Keratinocyte (primary cell): ENCODE measurements around the gene TMEM266. TPM values are rescaled to one million over a fixed set of nuclear protein-coding genes. Genes with fewer than 3 reads are reported as not detected.

Source experiments
- DNase-seq: peaks from one replicate; pipeline ENCODE4 v3.0.0-alpha.2; 2011; ENCODE audit warnings: low read depth, missing footprints, low spot score
- FAIRE-seq: peaks from 2 replicates; lab custom pipeline; 2011; peaks lifted over from hg19 to GRCh38; lab: Jason Lieb, UNC
- H2AFZ ChIP-seq: 2 replicates; pipeline ENCODE4 v1.6.0; 2012; ENCODE audit warnings: low read length, control low read depth, inconsistent platforms; ENCODE audit not compliant: control insufficient read depth
- H3K27ac ChIP-seq: 2 replicates; pipeline ENCODE4 v1.5.1; 2011; ENCODE audit warnings: low read length; ENCODE audit not compliant: control insufficient read depth, insufficient read depth
- H3K27me3 ChIP-seq: 3 replicates; pipeline ENCODE4 v1.6.0; 2011; ENCODE audit warnings: low read length; ENCODE audit not compliant: control insufficient read depth, insufficient read depth; ENCODE audit errors: extremely low read depth
- H3K36me3 ChIP-seq, 2 experiments: 2 replicates in 1 of 2; 3 replicates in 1 of 2; pipeline ENCODE4 v1.5.1; 2011; ENCODE audit warnings: low read length in 2 of 2, mild to moderate bottlenecking in 1 of 2; ENCODE audit not compliant: control insufficient read depth in 2 of 2, insufficient read depth in 2 of 2; ENCODE audit errors: extremely low read depth in 1 of 2
- H3K4me1 ChIP-seq: 3 replicates; pipeline ENCODE4 v1.5.1; 2011; ENCODE audit warnings: low read length; ENCODE audit not compliant: control insufficient read depth, insufficient read depth; ENCODE audit errors: extremely low read depth
- H3K4me2 ChIP-seq: 3 replicates; pipeline ENCODE4 v1.6.0; 2011; ENCODE audit warnings: low read depth, low read length; ENCODE audit not compliant: control insufficient read depth, insufficient read depth; ENCODE audit errors: extremely low read depth
- H3K4me3 ChIP-seq, 3 experiments: fragments of 200-600 bp in 1 of 3; sonication (generic) in 1 of 3; 2 replicates in 2 of 3; 3 replicates in 1 of 3; pipeline ENCODE4 v1.5.1; 2011 to 2016; ENCODE audit warnings: low read length in 3 of 3, mild to moderate bottlenecking in 3 of 3, control low read depth in 2 of 3, inconsistent platforms in 1 of 3, low read depth in 1 of 3, mixed read lengths in 1 of 3, mixed run types in 1 of 3, moderate library complexity in 1 of 3; ENCODE audit not compliant: control insufficient read depth in 2 of 3, insufficient read depth in 2 of 3; ENCODE audit errors: extremely low read depth in 1 of 3
- H3K79me2 ChIP-seq: 2 replicates; pipeline ENCODE4 v1.6.0; 2012; ENCODE audit warnings: low read length; ENCODE audit not compliant: control insufficient read depth, insufficient read depth
- H3K9ac ChIP-seq: 3 replicates; pipeline ENCODE4 v1.6.0; 2011; ENCODE audit warnings: low read length; ENCODE audit not compliant: control insufficient read depth, insufficient read depth; ENCODE audit errors: extremely low read depth
- H3K9me1 ChIP-seq: 3 replicates; pipeline ENCODE4 v1.6.0; 2011; ENCODE audit warnings: low read length; ENCODE audit not compliant: control insufficient read depth, insufficient read depth; ENCODE audit errors: extremely low read depth
- H3K9me3 ChIP-seq: 2 replicates; pipeline ENCODE4 v1.5.1; 2012; ENCODE audit warnings: low read depth, low read length; ENCODE audit not compliant: control insufficient read depth
- H4K20me1 ChIP-seq: 3 replicates; pipeline ENCODE4 v1.6.0; 2011; ENCODE audit warnings: low read length; ENCODE audit not compliant: control insufficient read depth, insufficient read depth; ENCODE audit errors: extremely low read depth
- EZH2 ChIP-seq: IDR thresholded peaks from one replicate; pipeline ENCODE4 v1.6.1; 2012; ENCODE audit warnings: inconsistent platforms, mild to moderate bottlenecking, low read length, moderate library complexity
- dilution Hi-C: fragments of 300-500 bp; cut with MboI; formaldehyde crosslinking; loops from one replicate; pipeline ENCODE4 v1.7.0; 2020; ENCODE audit warnings: low sequenced_read_pairs; ENCODE audit not compliant: extremely low pct_ligation_motif_present
- polyA plus RNA-seq, 5 experiments: library from polyadenylated mRNA; depleted of rRNA in 3 of 5; stranded (reverse) in 3 of 5; stranded (forward) in 1 of 5; unstranded in 1 of 5; fragments of >200 nt; gene quantifications; 1 replicate in 1 of 5; 2 replicates in 3 of 5; 3 replicates in 1 of 5; pipeline versions ENCODE4 v1.2.1 to v1.2.3, GENCODE V29; 2011 to 2012; ENCODE audit warnings: missing spikeins in 2 of 5, low read depth in 1 of 5, low replicate concordance in 1 of 5
- TF ChIP-seq, protein P1 (sequence below), 3 experiments: IDR thresholded peaks in 1 of 3; conservative IDR thresholded peaks in 1 of 3; optimal IDR thresholded peaks in 1 of 3; 2 replicates in 2 of 3; 3 replicates in 1 of 3; pipeline versions ENCODE3 to v1.5.1; 2011; ENCODE audit warnings: low read length in 3 of 3, mild to moderate bottlenecking in 3 of 3, moderate library complexity in 2 of 3, control low read depth in 1 of 3, inconsistent platforms in 1 of 3; ENCODE audit not compliant: insufficient read depth in 2 of 3; ENCODE audit errors: extremely low read depth in 1 of 3

TMEM266 gene
- polyA plus RNA-seq, 1 donor (not counting 4 experiments of a cell fraction or from before 2014, with no cell fraction given), result 0.03 TPM

- Histone ChIP-seq H4K20me1 (no peaks in the 10 kb centered on the region), H2AFZ (no peak overlapping the region), H3K9me1 (no peaks in the 10 kb centered on the region), H3K4me3 (no peak overlapping the region), H3K4me2 (no peak overlapping the region), H3K36me3 (peaks cover 9 to 11% of the 10 kb centered on the region in 2 experiments), H3K9ac (no peak overlapping the region), H3K79me2 (no peaks in the 10 kb centered on the region), H3K27ac (no peak overlapping the region), H3K27me3 (no peaks in the 10 kb centered on the region), H3K9me3 (no peaks in the 10 kb centered on the region), H3K4me1 (no peaks in the 10 kb centered on the region)
- dilution Hi-C loops, result no loop called here
- no peak for TF ChIP-seq EZH2
- TF ChIP-seq, protein P1, sequence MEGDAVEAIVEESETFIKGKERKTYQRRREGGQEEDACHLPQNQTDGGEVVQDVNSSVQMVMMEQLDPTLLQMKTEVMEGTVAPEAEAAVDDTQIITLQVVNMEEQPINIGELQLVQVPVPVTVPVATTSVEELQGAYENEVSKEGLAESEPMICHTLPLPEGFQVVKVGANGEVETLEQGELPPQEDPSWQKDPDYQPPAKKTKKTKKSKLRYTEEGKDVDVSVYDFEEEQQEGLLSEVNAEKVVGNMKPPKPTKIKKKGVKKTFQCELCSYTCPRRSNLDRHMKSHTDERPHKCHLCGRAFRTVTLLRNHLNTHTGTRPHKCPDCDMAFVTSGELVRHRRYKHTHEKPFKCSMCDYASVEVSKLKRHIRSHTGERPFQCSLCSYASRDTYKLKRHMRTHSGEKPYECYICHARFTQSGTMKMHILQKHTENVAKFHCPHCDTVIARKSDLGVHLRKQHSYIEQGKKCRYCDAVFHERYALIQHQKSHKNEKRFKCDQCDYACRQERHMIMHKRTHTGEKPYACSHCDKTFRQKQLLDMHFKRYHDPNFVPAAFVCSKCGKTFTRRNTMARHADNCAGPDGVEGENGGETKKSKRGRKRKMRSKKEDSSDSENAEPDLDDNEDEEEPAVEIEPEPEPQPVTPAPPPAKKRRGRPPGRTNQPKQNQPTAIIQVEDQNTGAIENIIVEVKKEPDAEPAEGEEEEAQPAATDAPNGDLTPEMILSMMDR (optimal IDR thresholded peaks at IDR 0.05 in 1 of 3, IDR thresholded peaks at IDR 0.05 in 1 of 3, conservative IDR thresholded peaks at IDR 0.05 in 1 of 3; ENCODE audit: extremely low read depth in 1 of 3, insufficient read depth in 2 of 3, low read length in 3 of 3), result no peak
- DNase-seq, result no peak
- no peak for FAIRE-seq
Observed at GRCh38 chr15:76229266-76229665, 169.5 kb downstream of the TMEM266 start.

GRCh38 chr15:76233921-76234320 lies 174.1 kb downstream of the TMEM266 start:
- Histone ChIP-seq H3K4me1 (peaks cover 5% of the 10 kb centered on the region), H3K27me3 (no peaks in the 10 kb centered on the region), H3K27ac (no peak overlapping the region), H3K9me3 (no peaks in the 10 kb centered on the region), H3K4me2 (no peak overlapping the region), H3K36me3 (peaks cover 4 to 6% of the 10 kb centered on the region in 2 experiments), H3K4me3 (no peak overlapping the region), H4K20me1 (no peaks in the 10 kb centered on the region), H3K9me1 (no peaks in the 10 kb centered on the region), H2AFZ (no peak overlapping the region), H3K9ac (no peak overlapping the region), H3K79me2 (no peaks in the 10 kb centered on the region)
- dilution Hi-C loops, result no loop called here
- FAIRE-seq (no peak), DNase-seq (no peak)
- TF ChIP-seq, protein P1 (optimal IDR thresholded peaks at IDR 0.05 in 1 of 3, IDR thresholded peaks at IDR 0.05 in 1 of 3, conservative IDR thresholded peaks at IDR 0.05 in 1 of 3; ENCODE audit: extremely low read depth in 1 of 3, insufficient read depth in 2 of 3, low read length in 3 of 3), result no peak
- TF ChIP-seq EZH2, result no peak
